T-helper 2 cell treated with Interferon-gamma antibody and Interleukin-4, amounts not matched to agents 100 ng/mL and 5 ng/mL, for 36 hours (primary cell): Measurements from ENCODE around the gene CTCFL. TPM values are rescaled to one million over a fixed set of nuclear protein-coding genes. Genes with fewer than 3 reads are reported as not detected.

Experiments used
- intact Hi-C: fragments of 100-400 bp; cut with micrococcal nuclease; formaldehyde crosslinking; loops from one replicate; pipeline ENCODE4 v1.15.1; 2023
- total RNA-seq: library from RNA; stranded (reverse); gene quantifications from 2 replicates; pipeline ENCODE4 v1.2.3, GENCODE V29; 2022

Gene CTCFL
- total RNA-seq, 1 donor from 2014 or later: not detected

GRCh38 chr20:57449398-57450354 is 75.3 kb downstream of the CTCFL start:
- intact Hi-C loops: no loop called here

GRCh38 chr20:57448764-57449354 is 76.1 kb downstream of the CTCFL start:
- intact Hi-C loops: no loop called here

Other genes with a start within 250 kb of the CTCFL start
- gene SPO11, start 195.3 kb downstream of the CTCFL start, total RNA-seq: not detected in 2 replicates
- 42.3 and 46.7 TPM in 2 replicates for gene RAE1, start 173.9 kb downstream of the CTCFL start, total RNA-seq
- gene RBM38, start 133.7 kb downstream of the CTCFL start, total RNA-seq: 88.5 and 89.9 TPM in 2 replicates
- gene PCK1, start 36.0 kb upstream of the CTCFL start, total RNA-seq: not detected in 2 replicates
- gene ZBP1, start 95.3 kb upstream of the CTCFL start, total RNA-seq: 10.1 and 10.5 TPM in 2 replicates
- gene PMEPA1, start 184.9 kb upstream of the CTCFL start, total RNA-seq: 0.14 and 0.25 TPM in 2 replicates